Psoas muscle (tissue), 8 donors: ENCODE measurements around the gene SNORC. TPM values are rescaled to one million over a fixed set of nuclear protein-coding genes. Genes with fewer than 3 reads are reported as not detected.

Experiments used
- ATAC-seq, 4 donors: fragments of 200-7000 bp; cut with Tn5 transposase; one replicate each; pipeline ENCODE4 v1.9.1; 2020; ENCODE audit warnings: moderate library complexity in 3 of 4, mild to moderate bottlenecking in 2 of 4
- DNase-seq, 2 donors: peaks; one replicate each; pipeline ENCODE4 v3.0.0-alpha.2; 2020
- H3K27ac ChIP-seq: fragments of 200-600 bp; one replicate; pipeline ENCODE4 v1.8.0; 2022
- H3K27me3 ChIP-seq, 3 donors: fragments of 200-600 bp in 1 of 3; one replicate each; pipeline versions ENCODE4 v1.6.1 to v1.8.0; 2013 to 2022; ENCODE audit warnings: low read length in 2 of 3, mild to moderate bottlenecking in 2 of 3, moderate library complexity in 1 of 3; ENCODE audit not compliant: insufficient read depth in 3 of 3
- H3K36me3 ChIP-seq, 2 donors: fragments of 200-600 bp in 1 of 2; one replicate each; pipeline versions ENCODE4 v1.6.1 to v1.8.0; 2013 to 2022; ENCODE audit warnings: low read depth in 1 of 2, mild to moderate bottlenecking in 1 of 2, moderate library complexity in 1 of 2; ENCODE audit not compliant: insufficient read depth in 1 of 2
- H3K4me1 ChIP-seq: fragments of 200-600 bp; one replicate; pipeline ENCODE4 v1.8.0; 2022
- H3K4me3 ChIP-seq: fragments of 200-600 bp; one replicate; pipeline ENCODE4 v1.8.0; 2022; ENCODE audit warnings: mild to moderate bottlenecking
- H3K9me3 ChIP-seq: fragments of 200-600 bp; one replicate; pipeline ENCODE4 v1.8.0; 2022
- WGBS, 3 donors: extraction: QIAGEN DNeasy Blood & Tissue Kit; methylation state at CpG; one replicate each; pipeline versions ENCODE4 v1.1.6 to v1.1.7; 2013; 5-methylcytosine and 5-hydroxymethylcytosine counted together
- intact Hi-C, 2 donors: fragments of 100-400 bp; cut with DNase I; formaldehyde crosslinking; loops; one replicate each; pipeline versions ENCODE4 v1.11.0 to v1.14.2; 2022
- polyA plus RNA-seq, 3 donors: library from polyadenylated mRNA; stranded (reverse); fragments of 200-250 nt; gene quantifications; one replicate each; pipeline ENCODE4 v1.2.3, GENCODE V29; 2013
- total RNA-seq, 4 donors: library from RNA; stranded (reverse); fragmentation: NEBNext Ultra II Directional in 2 of 4; extraction: Animal tissue kit (Norgen Biotek cat#: 25700) in 2 of 4; gene quantifications; one replicate each; pipeline versions ENCODE4 v1.2.1 to v1.2.4, GENCODE V29; 2021 to 2023
- TF ChIP-seq, protein P1 (sequence below): fragments of 200-600 bp; IDR thresholded peaks from one replicate; pipeline ENCODE4 v1.8.0; 2022; ENCODE audit warnings: antibody characterized with exemption
- donor health status: healthy with polysubstance abuse.
- donor health status: DM: no; HTN: no; CAD: no; lungs with moderate emphysema.
- donor health status: Bipolar disorder and iron deficiency.
- donor health status: healthy.
- donor health status: DM: yes; HTN: yes; CAD: no.
- donor health status: DM: no; HTN: no; CAD: no.
- donor health status: DM: no; HTN: no; CAD: no.
- donor health status: DM: yes; HTN: yes; CAD: no.

SNORC gene
- total and polyA plus RNA-seq, 7 donors = 0.06 to 2.1 (median 0.63) TPM

DNA sequence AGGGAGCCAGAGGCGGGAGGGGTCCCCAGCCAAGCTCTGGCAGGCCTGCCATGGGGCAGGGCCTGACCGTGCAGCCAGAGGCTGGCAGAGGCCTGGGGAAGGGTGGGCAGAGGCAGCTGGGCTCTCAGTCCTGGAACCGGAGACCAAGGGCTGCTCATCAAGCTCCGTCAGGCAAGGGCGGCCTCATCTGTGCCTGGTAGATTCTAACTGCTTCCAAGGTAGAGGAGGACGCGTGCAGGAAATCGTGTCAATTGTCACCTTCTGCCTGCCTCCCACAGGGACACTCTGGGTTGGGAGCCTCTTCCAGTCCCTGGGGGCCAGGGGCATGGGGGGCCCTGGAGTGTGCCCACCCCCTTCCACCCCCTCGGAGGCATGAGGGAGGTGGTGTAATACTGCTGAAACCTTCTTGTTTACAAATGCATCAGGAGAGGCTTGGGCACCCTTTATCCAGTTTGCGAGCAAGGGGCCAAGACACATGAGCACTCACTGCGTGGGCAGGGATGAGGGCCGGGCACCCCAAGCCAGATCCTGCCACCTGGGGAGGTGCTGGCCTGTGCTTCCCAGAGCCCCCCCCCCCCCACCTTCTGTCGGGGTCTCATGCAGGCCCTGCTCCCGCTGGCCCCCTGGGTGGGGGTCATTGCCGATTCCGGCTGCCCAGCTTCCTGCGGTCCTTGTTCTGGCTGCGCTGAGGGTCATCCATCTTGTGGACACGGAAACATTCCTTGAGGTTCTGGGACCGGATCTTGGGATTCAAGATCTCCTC lies 9.0 kb downstream of the SNORC start:
- ATAC-seq = no peak
- Histone ChIP-seq H3K4me3 (no peak overlapping the region), H3K4me1 (no peaks in the 10 kb centered on the region), H3K27me3 (no peaks in the 10 kb centered on the region), H3K9me3 (no peaks in the 10 kb centered on the region), H3K27ac (no peak overlapping the region), H3K36me3 (no peaks in the 10 kb centered on the region)
- peak in 1 of 2 donors; percentile 35 for DNase-seq
- TF ChIP-seq, protein P1, sequence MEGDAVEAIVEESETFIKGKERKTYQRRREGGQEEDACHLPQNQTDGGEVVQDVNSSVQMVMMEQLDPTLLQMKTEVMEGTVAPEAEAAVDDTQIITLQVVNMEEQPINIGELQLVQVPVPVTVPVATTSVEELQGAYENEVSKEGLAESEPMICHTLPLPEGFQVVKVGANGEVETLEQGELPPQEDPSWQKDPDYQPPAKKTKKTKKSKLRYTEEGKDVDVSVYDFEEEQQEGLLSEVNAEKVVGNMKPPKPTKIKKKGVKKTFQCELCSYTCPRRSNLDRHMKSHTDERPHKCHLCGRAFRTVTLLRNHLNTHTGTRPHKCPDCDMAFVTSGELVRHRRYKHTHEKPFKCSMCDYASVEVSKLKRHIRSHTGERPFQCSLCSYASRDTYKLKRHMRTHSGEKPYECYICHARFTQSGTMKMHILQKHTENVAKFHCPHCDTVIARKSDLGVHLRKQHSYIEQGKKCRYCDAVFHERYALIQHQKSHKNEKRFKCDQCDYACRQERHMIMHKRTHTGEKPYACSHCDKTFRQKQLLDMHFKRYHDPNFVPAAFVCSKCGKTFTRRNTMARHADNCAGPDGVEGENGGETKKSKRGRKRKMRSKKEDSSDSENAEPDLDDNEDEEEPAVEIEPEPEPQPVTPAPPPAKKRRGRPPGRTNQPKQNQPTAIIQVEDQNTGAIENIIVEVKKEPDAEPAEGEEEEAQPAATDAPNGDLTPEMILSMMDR = no peak
- intact Hi-C loops = no loop called here
- 80 to 88% (median 85%) methylated on average over 20 of the region's 20 CpGs for WGBS, 3 donors

DNA sequence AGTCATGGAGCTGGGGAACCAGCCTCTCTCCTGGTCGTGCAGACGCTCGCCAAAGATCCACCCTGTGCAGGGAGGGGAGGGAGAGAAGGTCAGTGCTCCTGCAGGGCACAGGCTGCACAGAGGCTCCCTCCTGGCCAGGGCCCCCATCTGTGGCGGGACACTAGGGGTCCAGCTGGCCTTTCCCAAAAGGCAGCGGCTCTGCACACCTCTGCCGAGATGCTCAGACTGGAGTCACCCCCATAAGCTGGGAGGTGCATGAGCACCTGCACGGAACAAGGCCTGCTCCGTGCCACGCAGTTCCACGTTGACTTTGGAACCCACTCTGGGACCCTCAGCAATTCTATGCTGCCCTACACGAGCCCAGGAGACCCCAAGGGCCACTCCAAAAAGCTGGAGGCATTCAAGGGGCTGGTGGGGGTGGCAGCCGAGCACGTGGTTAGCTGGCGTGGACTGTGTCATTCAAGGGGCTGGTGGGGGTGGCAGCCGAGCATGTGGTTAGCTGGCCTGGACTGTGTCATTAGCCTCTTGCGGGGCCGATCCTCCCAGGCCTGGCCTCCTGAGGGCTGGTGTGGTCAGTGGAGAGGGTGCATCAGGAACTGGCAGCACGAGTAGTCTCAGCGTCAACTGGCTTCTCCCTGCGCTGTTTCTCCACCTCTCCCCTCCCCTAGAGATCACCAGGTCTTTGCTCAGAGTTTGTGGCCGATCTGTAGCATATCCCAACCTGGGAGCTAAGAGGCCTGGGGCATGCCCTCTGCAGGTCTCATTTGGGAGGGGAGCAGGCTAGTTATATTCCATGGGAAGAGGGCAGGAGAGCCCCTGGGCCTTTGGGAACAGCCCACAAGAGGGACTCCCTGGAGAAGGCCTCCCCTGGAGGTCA lies 9.8 kb downstream of the SNORC start:
- H3K27me3 ChIP-seq = no peaks in the 10 kb centered on the region
- TF ChIP-seq, protein P1 = no peak
- 86 to 87% (median 87%) methylated on average over 21 of the region's 21 CpGs for WGBS, 3 donors
- no peaks in the 10 kb centered on the region for H3K4me1 ChIP-seq
- no peaks in the 10 kb centered on the region for H3K9me3 ChIP-seq
- H3K27ac ChIP-seq = no peak overlapping the region
- H3K4me3 ChIP-seq = no peak overlapping the region
- DNase-seq = peak in 1 of 2 donors; percentile 34
- intact Hi-C loops = loop anchor here in 1 of 2 donors (10.0 kb wide), 1 partner anchor 165 kb away; no protein-coding TSS in a partner anchor
- no peaks in the 10 kb centered on the region for H3K36me3 ChIP-seq
- ATAC-seq = no peak

DNA sequence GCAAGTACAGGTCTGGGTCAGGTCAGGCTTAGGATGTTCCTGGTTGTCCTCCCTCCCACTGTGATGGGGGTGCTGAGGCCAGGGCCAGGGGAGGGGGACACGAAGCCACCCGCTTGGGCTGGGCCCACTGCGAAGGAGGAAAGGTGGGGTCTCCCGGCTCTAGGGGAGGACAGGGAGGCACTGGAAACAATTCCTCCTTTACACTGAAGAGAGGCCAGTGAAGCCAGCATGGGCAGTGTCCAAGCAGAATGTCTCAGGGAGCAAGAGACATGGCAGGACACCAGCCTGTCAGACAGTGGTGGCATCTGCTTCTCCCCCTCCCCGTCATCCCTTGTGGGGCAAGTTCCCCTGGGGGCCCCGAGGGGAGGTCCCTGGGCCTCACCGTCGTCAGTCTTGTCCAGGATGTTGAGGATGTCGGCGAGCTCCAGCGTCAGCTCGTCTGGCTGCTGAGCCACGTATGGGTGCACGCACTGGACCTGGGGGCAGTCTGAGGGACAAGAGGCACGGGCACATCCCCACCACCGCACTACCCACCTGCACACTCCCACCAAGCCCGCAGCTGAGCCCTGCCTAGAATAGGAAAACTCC lies 10.8 kb downstream of the SNORC start:
- intact Hi-C loops = loop anchor here in 1 of 2 donors (10.0 kb wide), 1 partner anchor 164 kb away; no protein-coding TSS in a partner anchor
- H3K27me3 ChIP-seq = no peaks in the 10 kb centered on the region
- ATAC-seq (no peak), DNase-seq (peak in 1 of 2 donors; percentile 38)
- no peaks in the 10 kb centered on the region for H3K9me3 ChIP-seq
- no peak overlapping the region for H3K4me3 ChIP-seq
- no peaks in the 10 kb centered on the region for H3K36me3 ChIP-seq
- TF ChIP-seq, protein P1 = no peak
- WGBS, 3 donors = 76 to 78% (median 77%) methylated on average over 17 of the region's 17 CpGs
- no peak overlapping the region for H3K27ac ChIP-seq
- H3K4me1 ChIP-seq = no peaks in the 10 kb centered on the region

DNA sequence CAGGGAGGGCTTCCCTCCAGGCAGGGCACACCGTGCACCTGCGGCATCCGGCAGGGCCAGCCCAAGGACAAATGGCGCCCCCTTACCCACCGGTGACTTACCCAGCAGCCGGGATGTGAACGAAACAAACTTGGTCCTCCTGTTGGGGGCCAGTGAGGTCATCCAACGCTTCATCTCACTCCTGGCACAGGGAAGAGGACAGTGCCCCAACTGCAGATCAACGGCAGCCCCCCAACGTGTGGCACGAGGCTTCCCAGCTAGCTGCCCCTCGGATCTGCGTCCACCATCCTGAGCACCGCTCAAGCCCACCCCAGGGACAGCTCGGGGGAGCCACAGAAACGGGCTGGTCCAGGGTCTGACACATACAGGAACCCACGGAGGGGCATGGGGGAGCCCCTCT lies 12.0 kb downstream of the SNORC start:
- Histone ChIP-seq H3K36me3 (no peaks in the 10 kb centered on the region), H3K4me1 (no peaks in the 10 kb centered on the region), H3K27ac (no peak overlapping the region), H3K27me3 (no peaks in the 10 kb centered on the region), H3K9me3 (no peaks in the 10 kb centered on the region), H3K4me3 (no peak overlapping the region)
- TF ChIP-seq, protein P1 = no peak
- intact Hi-C loops = loop anchor here in 1 of 2 donors (10.0 kb wide), 1 partner anchor 163 kb away; no protein-coding TSS in a partner anchor
- ATAC-seq (no peak), DNase-seq (peak in 1 of 2 donors; percentile 48)
- WGBS, 3 donors = 88 to 93% (median 90%) methylated on average over 17 of the region's 17 CpGs
